Prostate gland (tissue), 2 donors: Measurements from ENCODE around the gene NANP.

Experiments
- POLR2A ChIP-seq: fragments of 450-650 bp; IDR thresholded peaks from one replicate; pipeline ENCODE4 v1.6.1; 2016; ENCODE audit warnings: antibody characterized with exemption, mild to moderate bottlenecking
- POLR2AphosphoS5 ChIP-seq: sonication (generic); formaldehyde crosslinking; IDR thresholded peaks from one replicate; pipeline ENCODE4 v1.6.1; 2017; ENCODE audit warnings: antibody characterized with exemption
- TF ChIP-seq, protein P1 (sequence below), 4 experiments: fragments of 200-600 bp in 2 of 4; fragments of 450-650 bp in 2 of 4; sonication (generic) in 2 of 4; IDR thresholded peaks; 1 replicate in 3 of 4; 2 replicates in 1 of 4; pipeline ENCODE4 v1.5.1; 2016 to 2019; ENCODE audit warnings: antibody characterized with exemption in 4 of 4, mild to moderate bottlenecking in 2 of 4, moderate library complexity in 2 of 4

DNA sequence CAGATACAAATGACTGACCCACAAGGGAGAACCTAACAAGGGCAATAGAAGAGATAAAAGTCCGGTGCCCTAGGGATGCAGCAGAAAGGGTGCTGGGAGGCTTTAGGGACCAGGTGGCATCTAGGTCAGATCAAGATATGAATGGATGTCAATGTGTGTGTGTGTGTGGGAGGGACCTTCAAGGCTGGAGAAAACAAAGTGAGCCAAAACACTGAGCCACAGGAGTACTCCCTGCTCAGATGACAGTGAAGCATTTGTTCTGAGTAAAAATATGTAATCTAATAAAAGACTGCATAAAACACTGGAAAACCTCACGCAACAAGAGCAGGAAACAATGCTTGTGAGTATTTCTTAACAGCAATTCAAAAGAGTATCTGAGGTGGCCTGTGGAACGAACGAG is 44.6 kb upstream of the NANP start:
- TF ChIP-seq, protein P1, sequence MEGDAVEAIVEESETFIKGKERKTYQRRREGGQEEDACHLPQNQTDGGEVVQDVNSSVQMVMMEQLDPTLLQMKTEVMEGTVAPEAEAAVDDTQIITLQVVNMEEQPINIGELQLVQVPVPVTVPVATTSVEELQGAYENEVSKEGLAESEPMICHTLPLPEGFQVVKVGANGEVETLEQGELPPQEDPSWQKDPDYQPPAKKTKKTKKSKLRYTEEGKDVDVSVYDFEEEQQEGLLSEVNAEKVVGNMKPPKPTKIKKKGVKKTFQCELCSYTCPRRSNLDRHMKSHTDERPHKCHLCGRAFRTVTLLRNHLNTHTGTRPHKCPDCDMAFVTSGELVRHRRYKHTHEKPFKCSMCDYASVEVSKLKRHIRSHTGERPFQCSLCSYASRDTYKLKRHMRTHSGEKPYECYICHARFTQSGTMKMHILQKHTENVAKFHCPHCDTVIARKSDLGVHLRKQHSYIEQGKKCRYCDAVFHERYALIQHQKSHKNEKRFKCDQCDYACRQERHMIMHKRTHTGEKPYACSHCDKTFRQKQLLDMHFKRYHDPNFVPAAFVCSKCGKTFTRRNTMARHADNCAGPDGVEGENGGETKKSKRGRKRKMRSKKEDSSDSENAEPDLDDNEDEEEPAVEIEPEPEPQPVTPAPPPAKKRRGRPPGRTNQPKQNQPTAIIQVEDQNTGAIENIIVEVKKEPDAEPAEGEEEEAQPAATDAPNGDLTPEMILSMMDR (IDR thresholded peaks at IDR 0.05): no peak
- TF ChIP-seq POLR2A (no peak), POLR2AphosphoS5 (no peak)
